ENCODE measurements around the gene GABRB1.
"Not testable (repeated sequence)": the region's sequence is repeated elsewhere in the genome, so short reads cannot be mapped to it uniquely, and the experiment has no call there.

Gene GABRB1

GRCh38 chr4:47330866-47331265 lies 299.5 kb downstream of the GABRB1 start:
- no peak for DNase-seq

DNA sequence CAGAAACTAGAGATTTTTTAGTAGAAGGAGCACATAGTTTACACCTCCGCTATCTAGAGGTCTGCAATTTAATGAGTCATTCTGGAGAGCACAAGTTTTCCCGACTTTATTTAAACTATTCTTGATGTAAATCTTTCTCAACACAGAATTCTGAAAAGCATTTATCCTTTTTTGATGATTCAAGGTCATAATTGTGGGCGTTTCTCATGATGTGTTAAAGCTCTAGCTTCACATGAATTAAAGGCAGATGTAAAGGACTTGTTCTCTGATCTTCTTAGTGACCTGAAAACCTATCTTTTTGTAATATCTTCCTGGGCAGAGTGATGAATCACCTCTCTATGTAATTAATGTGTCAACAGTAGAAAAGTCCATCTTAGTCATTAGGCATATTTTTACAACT lies 303.3 kb downstream of the GABRB1 start:
- DNase-seq = no peak

GRCh38 chr4:47337893-47338292 lies 306.5 kb downstream of the GABRB1 start:
- DNase-seq = no peak

DNA sequence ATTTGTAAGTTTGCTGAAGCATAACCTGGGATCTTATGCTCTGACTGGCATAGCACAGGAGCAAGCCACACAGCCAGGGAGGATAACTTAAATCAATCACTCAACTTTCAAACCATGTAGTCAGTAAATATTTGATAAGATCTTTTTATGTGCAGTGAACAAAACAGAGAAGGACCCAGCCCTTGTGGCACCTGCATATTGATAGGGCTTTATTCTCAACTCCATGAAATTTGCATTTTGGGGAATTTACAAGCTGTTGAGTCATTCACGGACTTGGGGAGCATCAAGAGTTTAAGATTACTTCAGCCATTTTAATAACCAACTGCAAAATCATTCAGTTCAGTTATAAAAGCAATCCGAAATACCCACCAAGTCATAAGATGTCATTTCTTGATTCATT lies 309.5 kb downstream of the GABRB1 start:
- DNase-seq = no peak

DNA sequence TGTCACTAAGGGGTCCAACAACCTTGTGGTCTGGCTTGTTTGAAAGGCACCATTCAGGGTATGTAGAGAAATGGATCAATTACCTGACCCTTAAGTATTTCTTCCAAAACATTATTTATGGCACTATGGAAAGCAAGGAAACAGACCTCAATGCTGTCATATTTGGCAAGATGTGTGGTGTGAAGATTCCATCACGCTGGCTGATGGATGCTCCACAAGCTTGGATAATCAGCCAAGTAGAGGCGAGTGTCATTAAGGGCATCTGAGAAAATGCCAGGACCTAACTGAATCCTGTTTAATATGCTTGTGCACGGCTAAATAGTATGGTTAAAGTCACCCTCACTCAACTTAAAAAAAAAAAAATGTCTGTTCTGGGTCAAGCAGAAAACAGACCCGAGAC lies 311.4 kb downstream of the GABRB1 start:
- no peak for DNase-seq

DNA sequence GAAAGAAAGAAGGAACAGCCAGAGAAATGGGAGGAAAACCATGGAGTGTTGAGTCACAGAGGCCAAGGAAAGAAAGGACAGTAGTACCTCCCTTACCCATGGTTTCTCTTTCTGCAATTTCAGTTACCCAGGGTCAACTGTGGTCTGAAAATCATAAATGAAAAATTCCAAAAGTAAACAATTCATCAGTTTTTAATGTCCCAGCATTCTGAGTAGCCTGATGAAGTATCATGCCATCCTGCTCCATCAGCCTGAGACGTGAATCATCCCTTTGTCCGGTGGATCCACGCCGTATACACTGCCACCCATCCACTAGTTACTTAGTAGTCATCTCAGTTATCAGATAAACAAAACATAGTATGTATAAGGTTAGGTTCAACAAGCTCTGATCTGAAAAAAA lies 318.0 kb downstream of the GABRB1 start:
- DNase-seq = no peak

DNA sequence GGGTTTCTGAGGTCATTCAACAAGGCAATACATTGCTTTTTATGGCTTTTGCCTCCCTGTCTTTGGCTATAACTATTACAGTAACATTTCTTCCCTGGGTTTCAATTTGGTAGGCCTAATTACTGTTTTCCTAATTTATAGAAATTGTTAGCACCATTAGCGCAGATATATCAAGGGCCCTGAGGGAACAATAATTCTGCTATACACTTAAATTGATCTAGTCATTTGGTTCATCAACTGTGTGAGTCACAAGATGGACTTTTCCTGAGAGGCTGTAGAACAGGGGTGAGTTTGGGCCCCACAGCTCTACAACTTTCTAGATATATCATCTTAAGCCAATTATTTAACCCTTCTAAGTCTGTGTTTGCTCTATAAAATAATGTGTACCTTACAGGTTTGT lies 324.2 kb downstream of the GABRB1 start:
- DNase-seq = no peak

DNA sequence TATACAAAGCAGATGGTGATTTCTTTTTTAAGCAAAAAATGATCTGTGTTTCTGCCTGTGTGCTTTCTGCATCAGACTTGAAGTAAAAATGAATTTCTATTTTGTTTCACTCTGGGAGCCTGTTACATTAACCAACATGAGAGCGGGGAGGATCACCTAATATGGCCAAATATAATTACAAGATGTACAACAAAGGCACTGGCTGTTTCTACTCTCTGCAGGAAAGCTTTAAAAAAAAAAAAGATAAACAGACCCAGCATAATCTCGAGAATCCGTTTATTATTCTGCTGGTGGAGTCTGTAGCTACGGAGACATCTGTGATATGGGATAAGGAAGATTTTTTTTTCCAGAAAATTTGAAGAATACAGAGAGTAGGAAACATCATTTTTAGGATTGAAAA lies 328.5 kb downstream of the GABRB1 start:
- DNase-seq = peak; percentile 2

GRCh38 chr4:47367761-47368160 lies 336.4 kb downstream of the GABRB1 start:
- no peak for DNase-seq

DNA sequence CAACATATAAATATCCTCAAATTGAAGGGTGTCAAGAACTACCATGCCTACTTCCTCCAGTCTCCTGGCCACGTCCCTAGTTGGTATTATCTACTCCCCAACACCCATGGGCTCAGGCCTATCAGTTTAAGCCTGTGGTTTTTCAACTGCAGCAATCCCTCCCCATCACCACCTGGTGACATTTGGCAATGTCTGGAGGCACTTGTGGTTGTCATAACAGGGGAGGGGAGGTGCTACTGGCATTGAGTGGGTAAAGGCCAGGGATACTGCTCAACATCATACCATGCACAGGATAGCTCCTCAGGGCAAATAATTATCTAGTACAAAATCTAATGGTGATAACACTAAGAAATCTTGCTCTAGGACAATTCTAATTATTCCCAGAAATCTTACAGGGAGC lies 336.8 kb downstream of the GABRB1 start:
- no peak for DNase-seq

- no peak for DNase-seq
These were observed 341.2 kb downstream of the GABRB1 start for GRCh38 chr4:47372561-47372960.

GRCh38 chr4:47373174-47373573 lies 341.8 kb downstream of the GABRB1 start:
- no peak for DNase-seq

DNA sequence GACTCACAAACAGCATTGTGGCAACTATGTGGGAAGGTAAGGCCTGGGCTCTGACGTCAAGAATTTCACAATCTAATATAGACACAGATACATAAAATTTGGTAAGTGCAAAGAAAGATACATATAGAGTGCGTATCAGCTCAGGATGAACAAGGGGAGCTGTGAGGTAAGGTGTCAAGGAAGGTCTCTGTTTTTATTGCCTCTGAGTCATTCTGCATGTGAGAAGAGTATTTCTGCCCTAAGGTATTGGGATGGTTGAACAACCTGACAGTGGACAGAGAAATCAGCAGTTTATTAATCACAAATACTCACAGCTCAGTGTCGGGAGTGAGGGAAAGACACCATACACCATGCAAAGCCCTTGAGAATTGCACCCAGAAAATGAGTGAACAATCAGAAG lies 342.3 kb downstream of the GABRB1 start:
- DNase-seq = no peak

- DNase-seq = no peak
These were observed 343.1 kb downstream of the GABRB1 start for GRCh38 chr4:47374477-47374876.

- DNase-seq = not testable (repeated sequence)
These were observed 346.7 kb downstream of the GABRB1 start for GRCh38 chr4:47378021-47378530.

DNA sequence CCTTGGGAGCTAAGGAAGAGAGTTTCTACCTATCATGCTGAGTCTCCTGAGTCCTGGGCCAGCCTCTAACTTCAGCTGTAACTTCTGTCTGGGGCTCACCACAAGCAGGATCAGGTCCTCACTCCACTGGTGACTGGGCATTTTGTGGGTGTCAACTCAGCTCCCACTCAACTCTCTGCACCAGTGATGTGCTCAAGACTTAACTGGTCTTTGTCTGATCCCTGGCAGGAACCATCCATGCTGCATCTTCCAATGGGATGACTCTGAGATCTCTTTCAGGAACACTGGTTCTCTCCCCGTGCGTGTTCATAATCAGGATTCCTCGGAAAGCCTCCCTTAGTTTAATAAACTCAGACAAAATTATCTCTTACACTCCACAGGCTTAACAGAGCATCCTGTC lies 349.8 kb downstream of the GABRB1 start:
- DNase-seq = no peak

GRCh38 chr4:47382846-47383360 lies 351.5 kb downstream of the GABRB1 start:
- no peak for DNase-seq

DNA sequence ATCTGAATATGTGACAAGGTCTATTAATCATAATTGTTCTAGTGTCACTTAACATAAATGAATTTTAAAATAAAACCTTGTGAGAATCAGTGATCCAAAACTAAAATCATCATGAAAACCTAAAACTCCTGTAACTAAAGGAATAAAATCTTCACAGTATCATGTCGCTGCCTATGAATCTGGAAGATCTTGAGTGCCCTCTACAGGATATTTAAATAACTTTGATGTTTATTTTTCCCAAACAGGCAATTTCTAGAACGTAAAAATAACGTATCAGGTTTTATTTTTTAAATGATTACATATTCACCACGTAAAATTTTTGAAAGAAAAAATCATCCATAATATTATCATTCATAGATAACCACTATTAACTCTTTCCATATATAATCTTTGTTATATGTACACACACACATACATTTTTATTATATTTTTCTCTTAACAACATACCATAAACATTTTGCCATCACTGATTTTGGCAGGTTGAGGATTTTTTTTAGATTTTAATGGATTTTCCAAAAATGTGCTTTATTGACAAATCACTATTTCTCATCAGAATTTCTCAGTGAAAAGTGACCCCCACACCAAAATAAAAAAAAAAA lies 352.6 kb downstream of the GABRB1 start:
- peak; percentile 21 for DNase-seq

DNA sequence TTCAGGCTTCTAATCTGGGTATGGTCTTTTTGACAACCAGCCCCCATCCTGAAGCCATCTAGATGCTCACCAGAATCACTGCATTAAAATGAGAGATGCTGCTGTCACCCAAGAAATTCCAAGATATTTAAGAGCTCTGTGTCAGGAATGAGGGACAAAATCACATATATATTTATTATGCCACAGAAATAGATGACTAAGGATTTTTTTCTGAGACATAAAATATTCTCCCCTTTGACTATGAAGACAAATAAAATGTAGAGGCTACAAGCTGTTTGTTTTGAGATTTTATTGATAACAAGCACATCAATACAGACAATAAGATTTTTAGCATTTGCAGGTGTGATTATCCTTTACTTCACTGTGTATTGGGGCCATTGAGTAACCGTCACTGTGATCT lies 354.8 kb downstream of the GABRB1 start:
- no peak for DNase-seq

GRCh38 chr4:47386561-47387235 lies 355.3 kb downstream of the GABRB1 start:
- no peak for DNase-seq

- DNase-seq = no peak
These were observed 359.2 kb downstream of the GABRB1 start for GRCh38 chr4:47390428-47391125.

- no peak for DNase-seq
These were observed 359.9 kb downstream of the GABRB1 start for GRCh38 chr4:47391256-47391655.

DNA sequence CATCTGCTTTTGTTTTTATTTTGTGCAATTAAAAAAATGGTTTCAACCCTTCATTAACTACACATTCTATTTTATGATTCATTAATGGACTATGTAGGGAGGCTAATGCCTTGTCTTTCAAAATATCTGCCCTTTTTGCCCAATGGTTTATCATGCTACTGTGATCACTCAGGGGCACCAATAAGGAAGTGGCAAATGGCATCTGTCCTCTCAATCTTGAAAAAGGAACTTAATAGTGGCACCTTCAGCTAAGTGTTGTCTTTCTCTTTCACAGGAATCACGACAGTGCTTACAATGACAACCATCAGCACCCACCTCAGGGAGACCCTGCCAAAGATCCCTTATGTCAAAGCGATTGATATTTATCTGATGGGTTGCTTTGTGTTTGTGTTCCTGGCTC lies 375.0 kb downstream of the GABRB1 start:
- DNase-seq = no peak

- no peak for DNase-seq
These were observed 378.9 kb downstream of the GABRB1 start for GRCh38 chr4:47410271-47410670.

Data from NCI-H146 (cell line).